ENCODE results near the gene NPB. TPM values are rescaled to one million over a fixed set of nuclear protein-coding genes. Genes with fewer than 3 reads are reported as not detected.

Gene NPB
- total RNA-seq, 1 donor from 2014 or later = 0.25 TPM

GRCh38 chr17:81898885-81899284, 3.2 kb upstream of the NPB start:
- DNase-seq (ENCODE audit: low read depth) = no peak

GRCh38 chr17:81899514-81900166, 2.4 kb upstream of the NPB start:
- no peak for DNase-seq (ENCODE audit: low read depth)

- no peak for DNase-seq (ENCODE audit: low read depth)
Observed at GRCh38 chr17:81900181-81900820, 1.7 kb upstream of the NPB start.

DNA sequence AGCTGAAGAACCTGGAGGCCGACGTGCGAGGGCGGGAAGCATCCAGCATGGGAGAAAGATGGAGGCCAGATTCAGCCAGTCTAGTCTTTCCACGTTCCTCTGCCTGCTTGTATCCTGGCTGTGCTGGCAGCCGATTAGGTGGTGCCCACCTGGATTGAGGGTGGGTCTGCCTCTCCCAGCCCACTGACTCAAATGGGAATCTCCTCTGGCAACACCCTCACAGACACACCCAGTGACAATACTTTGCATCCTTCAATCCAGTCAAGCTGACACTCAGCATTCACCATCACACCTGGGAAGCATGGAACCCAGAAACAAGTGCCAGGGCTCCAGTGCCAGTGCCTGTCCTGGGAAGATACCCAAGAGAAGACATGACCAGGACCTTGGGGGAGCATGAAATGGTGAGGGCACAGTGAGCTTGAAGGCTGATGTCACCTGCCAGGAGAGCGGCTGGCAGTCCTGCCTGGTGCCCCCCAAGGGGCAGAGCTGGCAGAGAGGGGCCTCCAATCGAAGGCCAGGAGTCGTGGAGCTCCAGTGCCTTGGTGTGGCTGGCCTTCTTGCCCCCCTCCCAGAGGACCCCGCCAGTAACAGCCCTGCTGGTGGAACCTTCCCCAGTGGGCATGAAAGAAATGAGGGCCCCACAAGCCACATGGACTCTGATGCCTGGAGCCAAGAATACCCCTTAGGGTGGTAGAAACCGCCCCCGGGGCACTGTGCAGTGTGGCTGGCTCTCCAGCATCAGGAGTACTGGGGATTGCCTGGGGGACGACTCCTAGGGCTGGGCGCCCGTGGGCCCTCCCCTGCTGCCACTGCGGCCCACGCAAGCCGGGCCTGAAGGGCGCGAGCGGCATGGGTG, 643 bp upstream of the NPB start:
- no peak for DNase-seq (ENCODE audit: low read depth)

DNA sequence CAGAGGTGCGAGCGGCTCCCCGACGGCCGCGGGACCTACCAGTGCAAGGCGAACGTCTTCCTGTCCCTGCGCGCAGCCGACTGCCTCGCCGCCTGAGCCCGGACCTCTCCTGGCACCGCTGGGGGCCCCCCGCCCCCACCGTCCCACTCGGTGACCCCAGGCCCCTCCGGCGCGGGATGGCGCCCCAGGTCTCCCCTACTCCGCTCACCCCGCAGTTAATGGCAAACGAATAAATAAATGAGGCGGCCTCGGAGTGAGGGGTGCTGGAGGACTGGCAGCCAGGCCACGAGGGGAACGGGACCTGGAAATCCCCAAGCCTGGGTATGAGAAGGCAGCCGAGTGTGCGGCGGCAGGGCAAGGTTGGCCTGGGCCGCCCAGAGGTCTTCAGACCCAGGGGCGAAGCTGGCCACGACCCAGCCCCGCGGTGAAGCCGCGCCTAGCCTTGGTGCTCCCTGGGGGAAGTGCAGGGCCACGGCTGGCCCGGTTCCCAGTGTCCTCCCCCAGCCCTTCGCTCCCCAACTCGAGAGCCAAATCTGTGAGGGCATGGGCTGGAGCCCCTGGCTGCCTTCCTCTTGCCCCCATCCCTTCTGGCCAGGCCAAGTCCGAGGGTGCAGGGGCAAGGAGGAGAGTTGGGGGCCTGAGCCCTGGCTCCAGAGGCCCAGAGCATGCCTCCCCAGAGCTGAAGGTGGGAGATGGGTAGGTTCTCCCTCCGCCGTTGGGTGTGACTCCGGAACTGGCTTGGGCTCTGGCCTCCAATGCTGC, 796 bp downstream of the NPB start:
- no peak for DNase-seq (ENCODE audit: low read depth)

DNA sequence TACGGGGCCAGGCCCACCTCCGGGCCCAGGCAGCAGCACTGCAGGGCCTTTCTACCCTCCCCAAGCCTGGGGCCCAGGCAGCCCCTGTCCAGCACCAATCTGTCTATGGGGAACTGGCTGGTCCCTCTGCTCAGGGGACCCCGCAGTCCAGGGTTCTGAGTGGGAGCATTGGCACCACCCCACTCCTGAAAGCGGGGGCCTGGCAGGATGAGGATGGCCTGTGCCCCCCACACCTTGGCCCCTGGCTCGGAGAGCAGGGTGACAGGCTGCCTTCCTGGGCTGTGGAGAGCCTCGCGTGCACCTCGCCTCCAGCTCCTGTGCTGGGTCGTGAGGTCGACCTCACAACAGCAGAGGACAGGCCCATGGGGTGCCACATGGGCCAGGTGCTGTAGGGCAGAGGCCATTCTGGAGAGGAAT, 1.4 kb downstream of the NPB start:
- no peak for DNase-seq (ENCODE audit: low read depth)

- DNase-seq (ENCODE audit: low read depth) = no peak
Observed at GRCh38 chr17:81903896-81904599, 2.0 kb downstream of the NPB start.

DNA sequence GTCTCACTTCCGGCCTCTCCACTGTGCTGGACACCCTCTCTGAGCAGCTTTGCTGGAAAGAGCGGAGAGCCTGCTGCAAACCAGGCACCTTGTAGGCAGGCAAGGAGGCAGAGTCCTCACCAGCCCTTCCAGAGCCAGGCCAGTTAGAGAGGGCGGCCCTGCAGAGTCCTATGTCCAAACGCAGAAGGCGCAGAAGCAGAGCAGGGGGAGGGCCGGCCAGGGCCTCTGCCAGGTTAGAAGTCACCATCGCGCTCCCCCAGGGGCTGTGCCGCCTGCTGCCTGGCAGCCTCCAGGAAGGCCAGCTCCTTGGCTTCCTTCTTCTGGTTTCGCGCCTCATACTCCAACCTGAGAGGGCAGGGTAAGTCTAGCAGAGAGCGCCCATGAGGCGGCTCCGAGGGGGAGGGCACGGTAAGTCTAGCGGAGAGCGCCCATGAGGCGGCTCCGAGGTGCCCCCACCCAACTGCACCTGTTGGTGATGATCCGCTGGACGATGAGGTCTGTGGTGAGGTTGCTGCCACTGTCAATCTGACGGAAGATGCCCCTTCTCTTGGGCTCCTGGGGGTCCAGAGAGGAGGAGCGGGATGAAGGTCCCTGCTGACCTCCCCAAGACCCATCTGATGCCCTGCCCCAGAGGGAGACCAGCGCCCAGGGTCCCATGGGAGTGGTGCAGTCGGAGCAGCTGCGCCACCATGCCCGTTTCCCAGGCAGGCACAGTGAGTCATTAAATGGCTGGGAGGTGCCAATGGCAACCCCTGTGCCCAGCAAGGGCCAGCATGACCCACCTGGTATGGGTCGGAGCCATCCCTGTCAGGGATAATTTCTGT, 2.8 kb downstream of the NPB start:
- DNase-seq (ENCODE audit: low read depth) = no peak

GRCh38 chr17:81905424-81905875, 3.4 kb downstream of the NPB start:
- no peak for DNase-seq (ENCODE audit: low read depth)

GRCh38 chr17:81905993-81906392, 4.0 kb downstream of the NPB start:
- no peak for DNase-seq (ENCODE audit: low read depth)

DNA sequence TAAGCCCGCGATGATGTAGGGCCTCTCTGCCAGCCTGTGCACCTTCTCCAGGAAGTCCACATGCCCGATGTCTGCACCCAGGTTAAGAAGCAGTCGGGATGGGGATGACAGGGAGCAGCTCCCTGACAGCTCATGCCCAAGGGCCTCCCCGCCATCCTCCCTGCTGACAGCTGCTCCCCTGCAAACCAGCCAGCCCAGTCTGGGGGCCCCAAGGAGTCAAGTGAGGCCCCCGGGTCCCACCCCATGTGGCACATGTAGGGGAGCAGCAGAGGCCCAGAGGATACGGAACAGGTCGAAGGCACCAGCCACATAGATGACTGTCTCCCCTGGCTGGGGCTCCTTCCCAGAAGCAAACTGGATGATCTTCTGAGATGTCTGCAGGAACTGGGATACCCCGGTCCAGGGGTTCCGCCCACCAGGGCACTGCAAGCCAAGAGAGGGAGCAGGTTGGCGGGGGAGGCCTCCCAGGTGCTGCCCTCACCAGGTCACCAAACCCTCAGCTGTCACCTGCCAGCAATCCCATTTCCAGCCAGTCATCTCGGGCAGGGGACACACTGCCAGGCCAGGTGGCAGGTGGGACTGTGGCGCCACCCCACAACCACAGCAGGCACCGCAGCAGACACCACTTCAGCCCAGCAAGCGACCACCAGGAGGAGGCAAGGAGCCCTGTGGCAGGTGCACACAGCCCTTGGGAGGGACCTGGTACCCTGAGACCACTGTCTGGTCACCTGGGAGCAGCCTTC, 4.6 kb downstream of the NPB start:
- DNase-seq (ENCODE audit: low read depth) = no peak

DNA sequence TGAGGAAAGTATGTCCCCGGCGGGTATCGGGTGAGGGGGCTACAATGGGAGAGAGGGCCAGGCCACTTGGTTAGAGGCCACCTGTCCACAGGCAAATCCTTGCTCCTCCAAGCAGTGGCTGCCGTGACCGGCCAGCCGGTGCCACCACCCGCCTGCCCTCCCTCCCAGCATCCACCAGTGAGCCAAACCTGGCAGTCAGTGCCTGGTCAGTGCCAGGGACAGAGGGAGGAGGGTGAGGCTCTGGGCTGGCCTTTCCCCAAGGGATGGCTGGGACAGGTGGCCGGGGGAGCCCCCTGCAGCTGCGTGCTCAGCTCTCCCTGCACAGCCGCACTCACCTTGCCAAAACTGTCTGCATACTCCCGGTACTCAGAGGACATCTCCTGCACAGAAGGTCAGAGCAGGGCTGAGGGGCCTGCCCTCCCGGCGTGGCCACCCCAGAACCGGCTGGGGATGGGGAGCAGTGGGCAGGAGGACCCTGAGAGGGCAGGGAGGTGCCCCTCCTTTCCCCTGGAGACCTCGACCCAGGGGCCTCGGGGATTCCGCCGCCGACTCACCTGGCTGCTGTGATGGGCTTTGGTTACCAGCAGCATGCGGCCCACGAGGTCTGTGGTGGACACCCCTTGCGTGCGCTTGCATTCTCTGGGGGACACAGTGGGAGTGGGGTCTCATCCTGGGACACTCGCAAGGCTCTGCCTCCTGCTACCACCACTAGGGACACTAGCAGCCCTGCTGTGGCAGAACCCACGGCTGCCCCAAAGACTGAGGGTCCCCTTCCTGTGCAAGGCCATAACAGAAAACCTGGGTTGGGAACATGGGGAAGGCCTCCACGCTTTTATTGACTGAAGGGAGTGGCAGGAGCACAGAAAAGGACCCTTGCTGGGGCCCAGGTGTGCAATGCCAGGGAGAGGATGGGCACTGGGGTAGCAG, 5.4 kb downstream of the NPB start:
- DNase-seq (ENCODE audit: low read depth) = no peak

DNA sequence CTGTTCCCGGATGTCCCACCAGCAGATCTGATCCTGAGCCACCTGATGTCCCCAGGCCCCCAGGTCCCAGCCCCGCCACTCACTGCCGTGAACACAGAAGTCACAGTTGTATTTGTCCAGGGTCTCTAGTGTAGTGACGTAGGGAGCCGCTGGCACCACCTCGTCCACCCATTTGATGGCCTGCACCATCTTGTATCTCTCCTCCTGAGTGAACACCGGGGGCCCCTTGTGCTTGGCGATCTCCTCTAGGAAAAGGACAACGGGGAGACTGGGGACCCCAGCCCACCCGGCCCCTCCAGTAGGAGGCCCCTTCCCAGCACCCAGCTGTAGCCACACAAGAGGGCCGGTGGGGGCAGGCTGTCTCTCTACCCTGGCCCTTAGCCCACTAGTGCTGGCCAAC, 6.8 kb downstream of the NPB start:
- no peak for DNase-seq (ENCODE audit: low read depth)

DNA sequence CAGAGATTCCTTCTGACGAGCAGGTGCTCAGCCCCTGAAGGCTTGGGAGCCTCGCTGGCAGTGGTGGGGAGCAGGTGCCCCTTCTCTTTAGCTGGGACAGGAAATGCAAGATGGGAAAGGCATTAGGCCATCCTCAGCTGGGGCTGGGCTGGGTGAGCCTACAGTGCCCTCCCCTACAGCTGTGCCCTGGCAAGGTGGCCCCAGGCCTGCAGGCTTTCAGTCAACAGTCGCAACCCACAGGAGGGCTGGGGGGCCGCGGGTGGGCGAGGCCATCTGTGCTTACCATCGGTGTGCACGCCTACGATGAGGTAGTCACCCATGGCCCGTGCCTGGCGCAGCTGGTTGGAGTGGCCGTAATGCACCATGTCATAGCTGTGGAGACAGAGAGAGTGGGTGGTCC, 7.2 kb downstream of the NPB start:
- no peak for DNase-seq (ENCODE audit: low read depth)

GRCh38 chr17:81909966-81910839, 8.2 kb downstream of the NPB start:
- DNase-seq (ENCODE audit: low read depth) = no peak

DNA sequence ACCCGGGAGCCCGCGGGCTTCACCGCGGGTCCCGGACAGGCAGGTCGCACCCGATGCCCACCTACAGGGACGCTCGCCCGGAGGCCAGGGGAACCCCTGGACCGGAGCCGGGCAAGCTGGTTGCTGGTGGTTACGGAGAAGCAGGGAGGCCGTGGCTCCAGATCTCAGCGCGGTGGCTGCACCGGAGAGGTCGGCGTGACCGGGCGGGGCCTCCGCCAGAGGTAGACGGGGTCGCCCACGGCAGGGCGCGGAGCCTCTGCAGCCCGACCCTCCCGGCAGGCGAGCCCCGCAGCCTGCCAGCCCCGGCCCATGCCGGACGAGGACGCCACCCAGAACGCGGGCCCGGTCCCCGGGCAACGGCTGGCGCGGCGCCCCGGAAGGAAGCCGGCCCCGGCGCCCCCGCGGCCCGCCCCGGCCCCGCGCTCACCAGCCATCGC, 8.8 kb downstream of the NPB start:
- DNase-seq (ENCODE audit: low read depth) = no peak

DNA sequence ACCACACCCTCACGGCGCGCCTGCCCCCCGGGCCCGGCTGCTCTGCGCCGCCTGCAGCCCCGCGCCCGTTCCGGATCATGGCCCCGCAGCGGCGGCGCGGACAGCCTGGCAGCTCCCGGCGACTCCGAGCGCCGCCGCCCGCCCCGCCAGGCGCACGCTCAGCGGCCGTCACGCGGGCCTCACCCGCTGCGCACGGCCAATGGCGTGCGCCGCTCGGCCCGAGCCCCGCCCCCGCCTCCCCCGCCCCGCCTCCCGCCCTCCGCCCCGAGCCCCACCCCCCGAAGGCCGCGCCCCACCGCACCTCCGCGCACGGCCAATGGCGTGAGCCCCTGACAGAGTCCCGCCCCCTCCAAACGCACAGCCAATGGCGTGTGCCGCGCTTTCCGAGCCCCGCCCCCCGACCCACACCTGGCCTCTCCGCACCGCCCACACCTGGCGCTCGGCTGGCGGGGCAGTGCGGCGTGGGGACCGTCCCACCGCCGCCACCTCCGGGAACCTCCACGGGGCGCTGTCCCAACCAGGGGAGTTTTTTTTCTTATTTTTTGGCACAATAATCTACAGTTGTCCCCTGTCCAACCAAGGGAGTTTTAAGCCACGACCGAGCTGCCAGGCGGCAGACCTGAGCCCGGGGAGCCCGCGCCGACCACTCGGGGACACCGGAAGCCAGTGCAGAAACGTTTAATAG, 9.4 kb downstream of the NPB start, which contains the start of gene PCYT2:
PCYT2 (minus strand) TSS at position 123 of the 685 bp plus-strand sequence; CDS start at position 79, 44 bp downstream.
- peak; percentile 48 for DNase-seq (ENCODE audit: low read depth)

Measured in renal cortical epithelial cell (primary cell).